Lower leg skin (tissue), 3 donors: ENCODE data around the gene TBL2.

Experiments
- CTCF ChIP-seq, 3 donors: fragments of 450-650 bp; IDR thresholded peaks; one replicate each; pipeline ENCODE4 v1.5.1; 2016; ENCODE audit warnings: antibody characterized with exemption in 3 of 3, mild to moderate bottlenecking in 3 of 3, moderate library complexity in 2 of 3
- POLR2A ChIP-seq, 2 donors: fragments of 450-650 bp; IDR thresholded peaks; one replicate each; pipeline ENCODE4 v1.6.1; 2016 to 2017; ENCODE audit warnings: antibody characterized with exemption in 2 of 2, mild to moderate bottlenecking in 1 of 2, moderate library complexity in 1 of 2

GRCh38 chr7:73605601-73606220 lies 27.3 kb upstream of the TBL2 start:
- no peak for TF ChIP-seq CTCF (IDR thresholded peaks at IDR 0.05)
- no peak for TF ChIP-seq POLR2A (IDR thresholded peaks at IDR 0.05)
